GM18498 (cell line): ENCODE measurements around the gene MDFI.
A peak's percentile ranks its signal among the peaks of the same experiment; 100 is the strongest.
"Not testable (repeated sequence)": the region's sequence is repeated elsewhere in the genome, so short reads cannot be mapped to it uniquely, and the experiment has no call there.

Experiments used
- ATAC-seq: cut with Tn5 transposase; IDR thresholded peaks from one replicate; pipeline ENCODE4 v1.9.1; 2021; ENCODE audit warnings: mild to moderate bottlenecking, moderate library complexity; ENCODE audit not compliant: unreplicated experiment

MDFI gene

GRCh38 chr6:41602422-41602743 is 35.9 kb upstream of the MDFI start:
- no peak for ATAC-seq

GRCh38 chr6:41602864-41603608 is 35.2 kb upstream of the MDFI start:
- peak; percentile 69 for ATAC-seq

DNA sequence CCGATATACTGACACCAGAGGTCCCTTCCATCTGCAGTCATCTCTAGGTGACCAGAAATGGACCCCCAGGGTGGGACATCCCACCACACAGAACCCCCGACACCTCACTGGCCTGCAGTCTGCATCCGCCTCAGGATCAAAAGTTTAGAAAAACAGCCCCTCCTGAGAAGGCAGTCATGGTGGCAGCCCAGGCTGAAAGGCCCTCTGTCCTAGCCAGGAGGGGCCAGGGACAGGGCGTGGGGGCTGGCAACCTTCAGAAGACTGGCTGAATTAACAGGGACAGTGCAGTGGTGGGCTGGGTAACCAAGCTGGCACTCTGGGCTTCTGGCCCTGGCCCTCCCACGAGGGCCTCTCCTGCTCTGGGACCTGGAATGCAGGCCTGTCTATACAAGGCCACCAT is 34.3 kb upstream of the MDFI start:
- ATAC-seq: no peak

- ATAC-seq: no peak
These were observed 32.6 kb upstream of the MDFI start for GRCh38 chr6:41605649-41606048.

- ATAC-seq: no peak
These were observed 31.2 kb upstream of the MDFI start for GRCh38 chr6:41607036-41607435.

DNA sequence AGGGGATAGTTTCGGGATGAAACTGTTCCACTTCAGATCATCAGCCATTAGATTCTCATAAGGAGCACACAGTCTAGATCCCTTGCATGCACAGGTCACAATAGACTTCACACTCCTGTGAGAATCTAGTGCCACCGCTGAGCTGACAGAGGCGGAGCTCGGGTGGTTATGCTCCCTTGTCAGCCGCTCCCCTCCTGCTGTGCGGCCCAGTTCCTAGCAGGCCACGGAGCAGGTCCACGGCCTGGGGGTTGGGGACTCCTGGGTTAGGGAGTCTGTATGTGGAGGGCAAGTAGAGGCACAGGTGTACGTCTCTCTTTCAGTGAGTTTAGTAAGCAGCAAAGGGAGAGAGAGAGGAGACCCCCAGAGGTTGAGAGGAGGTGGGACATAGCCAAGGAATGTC is 30.5 kb upstream of the MDFI start:
- no peak for ATAC-seq

GRCh38 chr6:41608443-41609151 is 29.7 kb upstream of the MDFI start:
- no peak for ATAC-seq

DNA sequence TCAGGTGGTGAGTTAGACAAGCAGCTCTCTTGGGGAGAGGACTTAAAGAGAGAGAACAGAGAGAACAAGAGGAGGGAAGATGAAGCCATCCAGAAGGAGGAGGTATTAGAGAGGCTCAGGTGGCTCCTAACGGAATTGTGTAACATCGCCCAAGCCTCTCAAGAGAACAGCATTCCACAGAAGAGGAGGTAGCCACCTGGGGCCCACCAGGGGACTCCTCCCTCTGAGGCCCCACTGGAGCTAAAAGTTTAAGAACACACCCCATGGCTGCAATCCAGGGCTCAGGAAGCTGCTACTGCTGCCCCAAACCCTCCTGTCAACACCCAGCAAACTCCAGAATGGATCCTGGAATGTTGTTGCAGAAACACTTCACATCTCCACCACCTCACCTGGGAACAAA is 23.6 kb upstream of the MDFI start:
- ATAC-seq: no peak

DNA sequence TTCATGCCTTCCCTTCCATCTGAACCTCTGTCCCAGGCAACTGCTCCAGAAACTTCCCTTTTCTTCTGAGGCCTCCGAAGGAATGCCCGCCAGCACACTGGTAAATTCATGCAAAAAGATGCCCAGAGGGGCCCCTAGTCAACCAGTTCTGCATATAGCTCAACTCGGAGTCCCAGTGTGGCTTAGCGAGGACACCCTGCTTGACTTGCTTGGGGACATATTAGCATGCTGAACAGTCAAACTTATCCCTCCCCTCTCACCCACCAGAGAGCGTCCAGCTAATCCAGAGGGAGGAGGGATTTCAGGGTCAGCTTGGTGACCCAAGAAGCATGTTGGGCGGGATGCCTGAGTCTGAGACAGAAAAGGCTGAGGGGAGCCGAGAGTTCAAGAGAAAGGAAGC is 23.0 kb upstream of the MDFI start:
- no peak for ATAC-seq

DNA sequence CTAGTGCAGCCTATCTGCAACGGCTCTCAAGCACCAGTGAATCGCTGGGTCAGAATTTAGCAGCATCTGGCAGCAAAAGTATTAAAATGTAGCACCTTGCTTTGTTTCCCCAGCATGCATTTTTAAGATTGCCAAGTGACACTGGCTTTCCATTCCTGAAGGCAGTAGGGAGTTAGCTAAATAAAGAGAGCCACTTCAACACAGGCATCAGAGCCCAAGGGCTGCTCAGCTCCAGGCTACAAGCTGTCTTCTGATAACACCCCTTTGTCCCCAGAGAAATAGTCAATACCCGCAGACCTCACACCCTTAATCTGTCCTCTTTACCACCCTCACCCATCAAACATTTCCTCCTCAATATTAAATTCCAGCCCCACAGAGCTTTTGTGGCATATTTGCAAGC is 19.7 kb upstream of the MDFI start:
- ATAC-seq: no peak

DNA sequence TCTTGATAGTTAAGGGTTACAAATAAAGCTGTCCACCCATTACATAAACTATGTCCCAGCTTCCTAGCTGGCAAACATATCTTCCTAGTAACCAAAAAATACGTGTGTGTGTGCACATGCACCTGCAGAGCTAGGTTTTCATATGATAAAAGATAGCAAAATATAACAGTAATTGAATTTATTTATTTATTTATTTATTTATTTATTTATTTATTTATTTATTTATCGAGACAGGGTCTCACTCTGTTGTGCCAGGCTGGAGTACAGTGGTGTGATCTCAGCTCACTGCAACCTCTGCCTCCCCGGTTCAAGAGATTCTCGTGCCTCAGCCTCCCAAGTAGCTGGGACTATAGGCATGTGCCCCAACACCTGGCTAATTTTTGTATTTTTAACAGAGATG is 19.1 kb upstream of the MDFI start:
- not testable (repeated sequence) for ATAC-seq

DNA sequence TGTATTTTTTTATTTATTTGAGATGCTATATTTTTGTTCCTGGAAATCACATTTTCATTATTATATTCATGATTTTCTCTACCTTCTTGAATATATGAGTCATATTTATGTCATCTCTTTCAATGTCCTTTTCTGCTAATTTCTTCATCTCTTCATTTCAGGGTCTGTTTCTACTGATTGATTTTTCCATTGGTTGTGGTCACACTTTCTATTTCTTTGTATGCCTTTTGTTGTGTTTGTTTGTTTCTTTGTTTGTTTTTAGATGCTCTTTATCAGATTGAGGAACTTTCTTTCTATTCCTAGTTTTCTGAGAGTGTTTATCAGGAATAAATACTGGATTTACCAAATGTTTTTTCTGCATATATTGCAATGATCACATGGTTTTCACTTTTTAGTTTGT is 16.9 kb upstream of the MDFI start:
- no peak for ATAC-seq

- ATAC-seq: no peak
These were observed 16.5 kb upstream of the MDFI start for GRCh38 chr6:41621802-41622201.

GRCh38 chr6:41622206-41622988 is 15.9 kb upstream of the MDFI start:
- no peak for ATAC-seq

DNA sequence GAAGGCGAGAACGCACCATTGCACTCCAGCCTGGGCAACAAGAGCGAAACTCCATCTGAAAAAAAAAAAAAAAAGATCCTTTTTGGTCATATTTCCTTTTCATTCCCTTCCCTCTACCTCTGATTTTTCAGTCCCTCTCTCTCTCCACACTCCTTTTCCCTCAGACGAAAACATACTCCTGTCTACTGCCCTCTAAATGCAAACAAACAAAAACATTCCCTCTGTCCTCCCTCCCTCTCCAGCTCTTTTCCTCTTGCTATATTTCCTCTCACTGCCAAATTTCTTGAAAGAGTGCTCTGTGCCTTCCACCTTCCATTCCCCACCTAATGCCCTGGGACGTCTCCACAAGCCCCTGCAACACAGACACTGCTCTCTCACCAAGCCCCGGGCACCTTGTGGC is 14.9 kb upstream of the MDFI start:
- no peak for ATAC-seq

GRCh38 chr6:41624621-41625380 is 13.5 kb upstream of the MDFI start:
- ATAC-seq: no peak

DNA sequence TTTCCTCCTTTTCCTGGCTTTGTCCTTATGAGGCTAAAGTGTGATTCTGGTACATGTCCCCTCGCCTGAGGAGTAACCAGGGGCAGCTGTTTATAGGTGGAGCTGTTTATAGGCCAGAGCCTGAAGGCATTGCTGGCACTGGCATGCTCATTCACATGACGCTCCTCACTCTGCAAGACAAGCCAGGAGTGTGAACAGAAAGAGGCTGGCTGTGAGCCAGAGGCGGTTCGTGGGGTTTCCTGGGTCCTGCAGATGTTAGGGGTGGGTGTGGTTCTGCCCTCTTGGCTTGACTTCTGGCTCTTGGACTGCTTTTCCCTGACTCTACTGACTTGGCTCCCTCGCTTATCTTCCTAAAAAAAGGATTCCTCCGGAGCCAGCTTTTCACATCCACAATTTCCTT is 12.8 kb upstream of the MDFI start:
- ATAC-seq: no peak

DNA sequence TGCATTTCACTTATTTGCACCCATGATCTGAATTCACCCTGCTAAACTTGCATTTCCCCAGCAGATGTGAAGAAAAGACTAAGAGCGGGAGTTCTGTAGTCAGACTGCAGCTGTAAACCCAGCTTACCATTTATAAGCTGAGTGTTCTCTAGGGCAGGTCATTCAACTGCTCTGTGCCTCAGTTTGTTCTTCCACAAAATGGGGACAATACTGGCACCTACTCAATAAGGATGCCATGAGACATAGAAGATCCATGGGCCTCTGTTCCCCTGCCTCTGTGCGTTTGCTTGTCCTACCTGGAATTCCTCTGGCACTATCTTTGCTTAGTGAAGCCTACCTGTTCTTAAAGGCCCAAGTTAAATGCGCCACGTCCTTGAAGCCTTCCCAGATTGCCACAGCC is 12.2 kb upstream of the MDFI start:
- ATAC-seq: no peak

GRCh38 chr6:41626917-41627316 is 11.4 kb upstream of the MDFI start:
- no peak for ATAC-seq

- ATAC-seq: no peak
These were observed 9.1 kb upstream of the MDFI start for GRCh38 chr6:41629128-41629527.

DNA sequence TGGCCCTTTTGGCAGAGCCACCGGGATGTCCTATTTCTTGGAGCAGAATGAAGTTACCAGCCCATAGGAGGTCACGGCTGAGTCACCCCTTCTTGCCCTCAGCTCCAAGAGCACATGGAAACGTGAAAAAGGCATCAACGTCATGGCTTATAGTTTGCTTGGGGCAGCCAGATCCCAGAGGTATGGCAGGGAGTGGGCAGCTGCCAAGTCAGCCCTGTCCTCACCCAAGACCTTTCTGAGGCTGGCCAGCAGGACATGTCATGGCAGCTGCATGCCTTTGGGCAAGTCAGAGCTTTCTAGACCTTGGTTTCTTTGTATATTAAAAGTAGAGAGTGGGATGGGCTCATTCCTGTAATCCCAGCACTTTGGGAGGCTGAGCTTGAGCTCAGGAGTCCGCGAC is 8.2 kb upstream of the MDFI start:
- no peak for ATAC-seq
